ENCODE measurements around the gene CD101.

- TF ChIP-seq CTCF (IDR thresholded peaks at IDR 0.05; ENCODE audit: insufficient read depth, low read length) (no peak), GABPA (IDR thresholded peaks at IDR 0.05; ENCODE audit: low read depth) (no peak)
Measured at GRCh38 chr1:116990612-116991151, 10.9 kb upstream of the CD101 start.
